GM21515 (cell line): Measurements from ENCODE around the gene CEBPZ.
"Not testable (repeated sequence)": the region's sequence is repeated elsewhere in the genome, so short reads cannot be mapped to it uniquely, and the experiment has no call there.

Experiments used
- ATAC-seq: cut with Tn5 transposase; IDR thresholded peaks from one replicate; pipeline ENCODE4 v1.9.1; 2021; ENCODE audit not compliant: unreplicated experiment

CEBPZ gene

GRCh38 chr2:37231241-37232130 lies at the start of gene CEBPZ, which contains the start of gene NDUFAF7:
TSS of gene CEBPZ (minus strand) at chr2:37231596. CDS start at chr2:37231567, 29 bp downstream.
TSS of gene NDUFAF7 (plus strand) at chr2:37231658. CDS start at chr2:37231706, 48 bp downstream.
- ATAC-seq: peak; percentile 95

GRCh38 chr2:37276291-37276690 lies 44.9 kb upstream of the CEBPZ start:
- no peak for ATAC-seq

- no peak for ATAC-seq
These were observed 43.1 kb upstream of the CEBPZ start for GRCh38 chr2:37274359-37274965.

GRCh38 chr2:37271376-37272067 lies 40.1 kb upstream of the CEBPZ start:
- ATAC-seq: no peak

GRCh38 chr2:37268111-37268510 lies 36.7 kb upstream of the CEBPZ start:
- ATAC-seq: no peak

GRCh38 chr2:37267685-37268084 lies 36.3 kb upstream of the CEBPZ start:
- no peak for ATAC-seq

GRCh38 chr2:37263839-37264238 lies 32.4 kb upstream of the CEBPZ start:
- ATAC-seq: no peak

GRCh38 chr2:37262522-37262921 lies 31.1 kb upstream of the CEBPZ start:
- no peak for ATAC-seq

GRCh38 chr2:37250869-37251740 lies 19.7 kb upstream of the CEBPZ start:
- ATAC-seq: no peak

GRCh38 chr2:37246205-37246604 lies 14.8 kb upstream of the CEBPZ start:
- no peak for ATAC-seq

GRCh38 chr2:37244755-37245154 lies 13.4 kb upstream of the CEBPZ start:
- no peak for ATAC-seq

GRCh38 chr2:37244017-37244416 lies 12.6 kb upstream of the CEBPZ start:
- ATAC-seq: peak; percentile 94

GRCh38 chr2:37243435-37243834 lies 12.0 kb upstream of the CEBPZ start:
- ATAC-seq: no peak

GRCh38 chr2:37232131-37232933 lies 936 bp upstream of the CEBPZ start:
- ATAC-seq: no peak

- ATAC-seq: no peak
These were observed 815 bp downstream of the CEBPZ start for GRCh38 chr2:37230581-37230980.

GRCh38 chr2:37228788-37229187 lies 2.6 kb downstream of the CEBPZ start:
- ATAC-seq: no peak

- no peak for ATAC-seq
These were observed 4.5 kb downstream of the CEBPZ start for GRCh38 chr2:37226863-37227262.

GRCh38 chr2:37225129-37225528 lies 6.3 kb downstream of the CEBPZ start:
- not testable (repeated sequence) for ATAC-seq

- no peak for ATAC-seq
These were observed 7.3 kb downstream of the CEBPZ start for GRCh38 chr2:37224063-37224462.

- ATAC-seq: no peak
These were observed 8.3 kb downstream of the CEBPZ start for GRCh38 chr2:37223131-37223530.
